ENCODE measurements around the gene SLC25A4.
"Not testable (repeated sequence)": the region's sequence is repeated elsewhere in the genome, so short reads cannot be mapped to it uniquely, and the experiment has no call there.

DNA sequence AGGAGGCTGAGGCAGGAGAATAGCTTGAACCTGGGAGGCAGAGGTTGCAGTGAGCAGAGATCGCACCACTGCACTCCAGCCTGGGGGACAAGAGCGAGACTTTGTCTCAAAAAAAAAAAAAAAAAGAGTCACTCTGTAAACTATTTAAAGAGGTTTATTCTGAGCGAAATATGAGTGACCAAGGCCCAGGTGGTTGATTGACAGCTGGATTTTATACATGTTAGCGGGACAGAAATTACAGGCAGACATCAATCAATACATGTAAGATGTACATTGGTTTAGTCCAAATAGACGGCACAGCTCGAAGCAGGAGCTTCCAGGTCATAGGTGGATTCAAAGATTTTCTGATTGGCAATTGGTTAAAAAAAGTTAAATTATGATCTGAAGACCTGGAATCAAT, 35.5 kb upstream of the SLC25A4 start:
- TF ChIP-seq, protein P1, sequence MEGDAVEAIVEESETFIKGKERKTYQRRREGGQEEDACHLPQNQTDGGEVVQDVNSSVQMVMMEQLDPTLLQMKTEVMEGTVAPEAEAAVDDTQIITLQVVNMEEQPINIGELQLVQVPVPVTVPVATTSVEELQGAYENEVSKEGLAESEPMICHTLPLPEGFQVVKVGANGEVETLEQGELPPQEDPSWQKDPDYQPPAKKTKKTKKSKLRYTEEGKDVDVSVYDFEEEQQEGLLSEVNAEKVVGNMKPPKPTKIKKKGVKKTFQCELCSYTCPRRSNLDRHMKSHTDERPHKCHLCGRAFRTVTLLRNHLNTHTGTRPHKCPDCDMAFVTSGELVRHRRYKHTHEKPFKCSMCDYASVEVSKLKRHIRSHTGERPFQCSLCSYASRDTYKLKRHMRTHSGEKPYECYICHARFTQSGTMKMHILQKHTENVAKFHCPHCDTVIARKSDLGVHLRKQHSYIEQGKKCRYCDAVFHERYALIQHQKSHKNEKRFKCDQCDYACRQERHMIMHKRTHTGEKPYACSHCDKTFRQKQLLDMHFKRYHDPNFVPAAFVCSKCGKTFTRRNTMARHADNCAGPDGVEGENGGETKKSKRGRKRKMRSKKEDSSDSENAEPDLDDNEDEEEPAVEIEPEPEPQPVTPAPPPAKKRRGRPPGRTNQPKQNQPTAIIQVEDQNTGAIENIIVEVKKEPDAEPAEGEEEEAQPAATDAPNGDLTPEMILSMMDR (IDR thresholded peaks at IDR 0.05) = not testable (repeated sequence)
- TF ChIP-seq POLR2A (IDR thresholded peaks at IDR 0.05) = not testable (repeated sequence)
